DND-41 (cell line): ENCODE data around the gene POLN.

Experiments
- ATAC-seq: fragments of 200-7000 bp; cut with Tn5 transposase; 3 replicates; pipeline ENCODE4 v1.9.1; 2021; ENCODE audit warnings: low read depth; ENCODE audit not compliant: insufficient read depth
- DNase-seq: peaks from one replicate; pipeline ENCODE4 v3.0.0-alpha.2; 2020
- H2AFZ ChIP-seq: 2 replicates; pipeline ENCODE4 v1.6.0; 2012; ENCODE audit warnings: low read depth, low read length
- H3K27ac ChIP-seq: 2 replicates; pipeline ENCODE4 v1.5.1; 2012; ENCODE audit warnings: low read length, inconsistent platforms
- H3K27me3 ChIP-seq: fragments of 200-600 bp; sonication (generic); 2 replicates; pipeline ENCODE4 v1.6.0; 2012; ENCODE audit warnings: low read length, mild to moderate bottlenecking, inconsistent platforms; ENCODE audit not compliant: insufficient read depth, poor library complexity
- H3K36me3 ChIP-seq: 2 replicates; pipeline ENCODE4 v1.5.1; 2012; ENCODE audit warnings: low read length, inconsistent platforms; ENCODE audit not compliant: insufficient read depth
- H3K4me1 ChIP-seq: 2 replicates; pipeline ENCODE4 v1.5.1; 2012; ENCODE audit warnings: mild to moderate bottlenecking, low read length; ENCODE audit not compliant: insufficient read depth
- H3K4me2 ChIP-seq: 2 replicates; pipeline ENCODE4 v1.6.0; 2012; ENCODE audit warnings: mild to moderate bottlenecking, moderate library complexity, low read length, inconsistent platforms; ENCODE audit not compliant: insufficient read depth
- H3K4me3 ChIP-seq, 2 experiments: fragments of 200-600 bp in 1 of 2; shearing (Covaris generic) in 1 of 2; 2 replicates each; pipeline ENCODE4 v1.5.1; 2012 to 2016; ENCODE audit warnings: inconsistent platforms in 2 of 2, low read length in 2 of 2, mild to moderate bottlenecking in 2 of 2, low read depth in 1 of 2, moderate library complexity in 1 of 2
- H3K79me2 ChIP-seq: 2 replicates; pipeline ENCODE4 v1.6.0; 2012; ENCODE audit warnings: low read length, inconsistent platforms; ENCODE audit not compliant: insufficient read depth
- H3K9ac ChIP-seq: 2 replicates; pipeline ENCODE4 v1.6.0; 2012; ENCODE audit warnings: low read depth, mild to moderate bottlenecking, inconsistent platforms, low read length, moderate library complexity
- H3K9me3 ChIP-seq: 2 replicates; pipeline ENCODE4 v1.5.1; 2012; ENCODE audit warnings: low read length, moderate library complexity, mild to moderate bottlenecking, inconsistent platforms; ENCODE audit not compliant: insufficient read depth, severe bottlenecking
- H4K20me1 ChIP-seq: 2 replicates; pipeline ENCODE4 v1.6.0; 2012; ENCODE audit warnings: low read length; ENCODE audit not compliant: insufficient read depth
- EZH2 ChIP-seq: IDR thresholded peaks from 3 replicates; pipeline ENCODE4 v1.6.1; 2012; ENCODE audit warnings: borderline replicate concordance, low read depth, mild to moderate bottlenecking, moderate library complexity, low read length, inconsistent platforms; ENCODE audit not compliant: severe bottlenecking
- TF ChIP-seq, protein P1 (sequence below): IDR thresholded peaks from 2 replicates; pipeline ENCODE4 v1.5.1; 2012; ENCODE audit warnings: borderline replicate concordance, low read length, moderate library complexity, mild to moderate bottlenecking; ENCODE audit not compliant: poor library complexity, severe bottlenecking; ENCODE audit errors: extremely low read depth

POLN gene

GRCh38 chr4:2245057-2245786 lies 3.3 kb upstream of the POLN start:
- H3K27ac ChIP-seq: no peak overlapping the region
- H3K9me3 ChIP-seq: no peaks in the 10 kb centered on the region
- DNase-seq (peak; percentile 9), ATAC-seq (no peak)
- no peak overlapping the region for H3K4me3 ChIP-seq
- peaks cover 17% of the 10 kb centered on the region for H3K79me2 ChIP-seq
- H2AFZ ChIP-seq: no peak overlapping the region
- H3K27me3 ChIP-seq: no peaks in the 10 kb centered on the region
- H3K4me2 ChIP-seq: no peak overlapping the region
- H4K20me1 ChIP-seq: peaks cover 24% of the 10 kb centered on the region
- H3K9ac ChIP-seq: no peak overlapping the region
- TF ChIP-seq EZH2: no peak
- TF ChIP-seq, protein P1, sequence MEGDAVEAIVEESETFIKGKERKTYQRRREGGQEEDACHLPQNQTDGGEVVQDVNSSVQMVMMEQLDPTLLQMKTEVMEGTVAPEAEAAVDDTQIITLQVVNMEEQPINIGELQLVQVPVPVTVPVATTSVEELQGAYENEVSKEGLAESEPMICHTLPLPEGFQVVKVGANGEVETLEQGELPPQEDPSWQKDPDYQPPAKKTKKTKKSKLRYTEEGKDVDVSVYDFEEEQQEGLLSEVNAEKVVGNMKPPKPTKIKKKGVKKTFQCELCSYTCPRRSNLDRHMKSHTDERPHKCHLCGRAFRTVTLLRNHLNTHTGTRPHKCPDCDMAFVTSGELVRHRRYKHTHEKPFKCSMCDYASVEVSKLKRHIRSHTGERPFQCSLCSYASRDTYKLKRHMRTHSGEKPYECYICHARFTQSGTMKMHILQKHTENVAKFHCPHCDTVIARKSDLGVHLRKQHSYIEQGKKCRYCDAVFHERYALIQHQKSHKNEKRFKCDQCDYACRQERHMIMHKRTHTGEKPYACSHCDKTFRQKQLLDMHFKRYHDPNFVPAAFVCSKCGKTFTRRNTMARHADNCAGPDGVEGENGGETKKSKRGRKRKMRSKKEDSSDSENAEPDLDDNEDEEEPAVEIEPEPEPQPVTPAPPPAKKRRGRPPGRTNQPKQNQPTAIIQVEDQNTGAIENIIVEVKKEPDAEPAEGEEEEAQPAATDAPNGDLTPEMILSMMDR: no peak
- peaks cover 16% of the 10 kb centered on the region for H3K36me3 ChIP-seq
- peaks cover 13% of the 10 kb centered on the region for H3K4me1 ChIP-seq

DNA sequence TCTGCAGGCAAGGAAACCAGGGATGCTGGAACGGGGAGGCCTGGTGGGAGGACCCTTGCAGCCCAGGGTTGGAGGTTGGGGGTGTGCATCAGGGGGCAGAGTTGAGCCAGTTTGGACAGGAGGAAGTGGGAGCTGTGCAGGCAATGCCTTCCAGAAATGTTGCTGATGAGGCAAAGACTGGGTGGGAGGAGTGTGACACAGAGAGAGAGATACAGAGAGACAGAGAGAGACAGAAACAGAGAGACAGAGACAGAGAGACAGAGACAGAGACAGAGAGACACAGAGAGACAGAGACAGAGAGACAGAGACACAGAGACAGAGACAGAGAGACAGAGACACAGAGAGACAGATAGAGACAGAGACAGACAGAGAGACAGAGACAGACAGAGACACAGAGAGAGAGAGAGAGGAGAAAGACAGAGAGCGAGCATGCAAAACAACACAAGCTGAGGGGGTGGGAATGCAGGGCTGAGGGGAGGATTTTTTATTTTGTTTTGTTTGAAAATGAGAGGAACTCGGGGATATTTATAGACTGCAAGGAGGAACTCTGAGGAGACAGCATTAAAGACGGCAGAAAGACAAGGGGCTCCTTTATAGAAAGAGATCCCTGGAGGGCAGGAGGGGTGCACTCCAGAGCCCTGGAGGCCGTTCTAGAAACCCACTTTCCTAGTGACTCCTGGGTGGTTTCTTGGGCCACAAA lies 1.9 kb upstream of the POLN start:
- H4K20me1 ChIP-seq: peaks cover 30% of the 10 kb centered on the region
- TF ChIP-seq, protein P1: peak; percentile 25
- no peak for TF ChIP-seq EZH2

DNA sequence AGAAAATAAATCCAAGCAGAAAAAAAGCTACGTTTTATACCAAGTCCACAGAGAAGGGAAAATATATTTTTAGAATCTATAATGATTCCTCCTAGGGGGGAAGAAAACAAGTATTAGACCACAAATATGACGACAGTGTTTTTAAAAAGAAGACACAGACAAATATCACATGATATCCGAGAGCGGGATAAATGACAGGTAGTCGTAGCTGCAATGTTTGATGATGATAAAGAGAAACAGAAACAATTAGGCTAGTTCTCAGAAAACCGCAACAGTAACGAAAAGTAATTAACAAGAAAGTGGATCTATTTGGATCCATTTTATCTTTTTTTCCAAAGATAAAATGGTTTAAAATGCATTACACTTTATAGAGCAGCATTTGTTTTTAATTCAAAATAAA lies 918 bp downstream of the POLN start:
- Histone ChIP-seq H3K27me3 (no peaks in the 10 kb centered on the region), H3K9me3 (no peaks in the 10 kb centered on the region), H3K79me2 (peaks cover 58% of the 10 kb centered on the region), H3K36me3 (peaks cover 39% of the 10 kb centered on the region), H3K27ac (peak overlapping the region; percentile 74), H3K4me1 (peaks cover 49% of the 10 kb centered on the region), H3K9ac (peak overlapping the region; percentile 80), H4K20me1 (peaks cover 44% of the 10 kb centered on the region), H3K4me2 (peak overlapping the region; percentile 84), H3K4me3 (peak overlapping the region; percentile 85 to 89; a peak in 3 of 4 replicates), H2AFZ (peak overlapping the region; percentile 87)
- DNase-seq (no peak), ATAC-seq (no peak)
- no peak for TF ChIP-seq EZH2

More for the DNA sequence above, 1.9 kb upstream of the POLN start:
- H2AFZ ChIP-seq: no peak overlapping the region
- H3K27ac ChIP-seq: no peak overlapping the region
- DNase-seq (no peak), ATAC-seq (no peak)
- no peak overlapping the region for H3K9ac ChIP-seq
- H3K4me3 ChIP-seq: no peak overlapping the region
- no peaks in the 10 kb centered on the region for H3K9me3 ChIP-seq
- H3K4me1 ChIP-seq: peaks cover 27% of the 10 kb centered on the region
- H3K27me3 ChIP-seq: no peaks in the 10 kb centered on the region
- H3K79me2 ChIP-seq: peaks cover 30% of the 10 kb centered on the region
- no peak overlapping the region for H3K4me2 ChIP-seq
- peaks cover 21% of the 10 kb centered on the region for H3K36me3 ChIP-seq

DNA sequence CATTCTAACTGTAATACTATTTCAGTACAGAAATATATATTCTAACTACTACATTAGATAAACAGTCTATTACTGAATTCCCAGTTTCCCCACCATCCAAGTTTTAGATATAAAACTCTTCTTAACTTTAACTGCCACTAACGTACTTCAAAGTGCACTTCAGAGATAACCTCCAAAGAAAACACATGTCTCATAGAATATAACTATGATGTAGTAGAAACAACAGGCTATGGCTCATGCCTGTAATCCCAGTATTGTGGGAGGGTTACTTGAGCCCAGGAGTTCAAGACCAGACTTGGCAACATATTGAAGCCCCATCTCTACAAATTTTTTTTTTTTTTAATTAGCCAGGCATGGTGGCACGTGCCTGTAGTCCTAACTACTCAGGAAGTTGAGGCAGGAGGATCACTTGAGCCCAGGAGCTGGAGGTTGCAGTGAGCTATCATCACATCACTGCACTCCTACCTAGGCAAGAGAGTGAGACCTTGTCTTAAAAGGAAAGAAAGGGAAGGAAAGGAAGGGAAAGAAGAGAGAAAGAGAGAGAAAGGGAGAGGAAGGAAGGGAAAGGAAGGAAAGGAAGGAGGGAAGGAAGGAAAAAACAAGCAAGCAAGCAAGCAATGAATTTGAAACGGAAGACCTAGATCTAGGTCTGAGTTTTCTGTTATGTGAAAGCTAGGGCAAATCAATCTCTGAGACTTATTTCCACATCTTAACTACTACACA lies 4.8 kb downstream of the POLN start:
- Histone ChIP-seq H3K27me3 (no peaks in the 10 kb centered on the region), H3K4me2 (peak overlapping the region; percentile 84; the same call in 1 of the 2 replicates), H3K36me3 (peaks cover 71% of the 10 kb centered on the region), H3K79me2 (peaks cover 78% of the 10 kb centered on the region), H3K9me3 (no peaks in the 10 kb centered on the region), H3K4me1 (peaks cover 49% of the 10 kb centered on the region), H3K9ac (no peak overlapping the region; the same call in 1 of the 2 replicates), H3K27ac (no peak overlapping the region), H2AFZ (no peak overlapping the region), H3K4me3 (peak overlapping the region in 1 of 2 experiments; percentile 45; a peak in 1 of 4 replicates), H4K20me1 (peaks cover 56% of the 10 kb centered on the region)
- DNase-seq: no peak
- TF ChIP-seq, protein P1: no peak
- TF ChIP-seq EZH2: no peak
- no peak for ATAC-seq
